Hepatocyte (in vitro differentiated cells): ENCODE measurements around the gene GOLT1A.

Experiments
- EZH2phosphoT487 ChIP-seq: fragments of 200-600 bp; sonication (generic); IDR thresholded peaks from one replicate; pipeline ENCODE4 v1.6.1; 2018; ENCODE audit warnings: antibody characterized with exemption, mild to moderate bottlenecking, low read depth, moderate library complexity; ENCODE audit not compliant: unreplicated experiment, severe bottlenecking
- TF ChIP-seq, protein P1 (sequence below): fragments of 200-600 bp; sonication (generic); IDR thresholded peaks from 2 replicates; pipeline ENCODE4 v1.5.1; 2016; ENCODE audit warnings: antibody characterized with exemption, mild to moderate bottlenecking; ENCODE audit not compliant: poor library complexity

DNA sequence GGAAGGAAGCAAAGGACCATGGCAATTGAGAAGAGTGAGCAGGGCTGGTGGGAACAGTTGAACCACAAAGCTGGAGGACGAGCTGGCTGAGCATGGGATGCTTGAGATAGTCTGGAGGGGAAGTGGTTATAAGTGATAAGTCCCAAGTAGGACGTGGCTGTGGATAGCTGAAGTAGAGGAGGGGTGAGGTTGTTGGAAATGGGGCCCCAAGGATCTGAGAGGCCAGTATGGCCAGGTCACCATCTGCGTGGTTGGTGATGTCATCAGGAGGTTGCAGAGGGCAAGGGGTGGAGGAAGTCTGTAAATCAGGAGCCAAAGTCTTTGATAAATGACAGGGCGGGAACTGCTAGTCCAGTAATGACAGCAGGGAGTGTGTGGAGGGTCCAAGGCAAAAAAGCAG lies 36.7 kb downstream of the GOLT1A start:
- TF ChIP-seq, protein P1, sequence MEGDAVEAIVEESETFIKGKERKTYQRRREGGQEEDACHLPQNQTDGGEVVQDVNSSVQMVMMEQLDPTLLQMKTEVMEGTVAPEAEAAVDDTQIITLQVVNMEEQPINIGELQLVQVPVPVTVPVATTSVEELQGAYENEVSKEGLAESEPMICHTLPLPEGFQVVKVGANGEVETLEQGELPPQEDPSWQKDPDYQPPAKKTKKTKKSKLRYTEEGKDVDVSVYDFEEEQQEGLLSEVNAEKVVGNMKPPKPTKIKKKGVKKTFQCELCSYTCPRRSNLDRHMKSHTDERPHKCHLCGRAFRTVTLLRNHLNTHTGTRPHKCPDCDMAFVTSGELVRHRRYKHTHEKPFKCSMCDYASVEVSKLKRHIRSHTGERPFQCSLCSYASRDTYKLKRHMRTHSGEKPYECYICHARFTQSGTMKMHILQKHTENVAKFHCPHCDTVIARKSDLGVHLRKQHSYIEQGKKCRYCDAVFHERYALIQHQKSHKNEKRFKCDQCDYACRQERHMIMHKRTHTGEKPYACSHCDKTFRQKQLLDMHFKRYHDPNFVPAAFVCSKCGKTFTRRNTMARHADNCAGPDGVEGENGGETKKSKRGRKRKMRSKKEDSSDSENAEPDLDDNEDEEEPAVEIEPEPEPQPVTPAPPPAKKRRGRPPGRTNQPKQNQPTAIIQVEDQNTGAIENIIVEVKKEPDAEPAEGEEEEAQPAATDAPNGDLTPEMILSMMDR, result no peak
- TF ChIP-seq EZH2phosphoT487, result no peak
